Thyroid gland (tissue), 4 donors: ENCODE measurements around the gene ESRRB.

Source experiments
- CTCF ChIP-seq, 6 experiments: fragments of 200-600 bp in 3 of 6; fragments of 450-650 bp in 3 of 6; sonication (generic) in 3 of 6; IDR thresholded peaks; one replicate each; pipeline ENCODE4 v1.5.1; 2016 to 2019; ENCODE audit warnings: antibody characterized with exemption in 6 of 6, mild to moderate bottlenecking in 2 of 6, inconsistent platforms in 1 of 6, moderate library complexity in 1 of 6
- POLR2A ChIP-seq, 2 donors: fragments of 450-650 bp; IDR thresholded peaks; one replicate each; pipeline ENCODE4 v1.6.1; 2017; ENCODE audit warnings: antibody characterized with exemption in 2 of 2, mild to moderate bottlenecking in 2 of 2, moderate library complexity in 1 of 2

GRCh38 chr14:76331328-76332011 lies 44.5 kb upstream of the ESRRB start:
- TF ChIP-seq CTCF (IDR thresholded peaks at IDR 0.05), result no peak
- TF ChIP-seq POLR2A (IDR thresholded peaks at IDR 0.05), result no peak
